Activated CD8-positive, alpha-beta memory T cell treated with anti-CD3 and anti-CD28 coated beads, Interleukin-2, amount 50 U/mL, for 1 hour (primary cell): ENCODE results near the gene B3GNT7.
"Not testable (repeated sequence)": the region's sequence is repeated elsewhere in the genome, so short reads cannot be mapped to it uniquely, and the experiment has no call there.

ENCODE experiments used
- DNase-seq: peaks from one replicate; pipeline ENCODE4 v3.0.0-alpha.2; 2020; ENCODE audit errors: extremely low read depth

The B3GNT7 gene

GRCh38 chr2:231364961-231365810 lies 30.3 kb upstream of the B3GNT7 start:
- no peak for DNase-seq

GRCh38 chr2:231367178-231367577 lies 28.3 kb upstream of the B3GNT7 start:
- no peak for DNase-seq

- no peak for DNase-seq
These were observed 25.7 kb upstream of the B3GNT7 start for GRCh38 chr2:231369580-231370428.

- no peak for DNase-seq
These were observed 25.1 kb upstream of the B3GNT7 start for GRCh38 chr2:231370429-231370748.

- DNase-seq, result no peak
These were observed 24.6 kb upstream of the B3GNT7 start for GRCh38 chr2:231370749-231371429.

- no peak for DNase-seq
These were observed 24.0 kb upstream of the B3GNT7 start for GRCh38 chr2:231371430-231372054.

- DNase-seq, result no peak
These were observed 23.2 kb upstream of the B3GNT7 start for GRCh38 chr2:231372326-231372725.

- DNase-seq, result no peak
These were observed 22.3 kb upstream of the B3GNT7 start for GRCh38 chr2:231373184-231373583.

- no peak for DNase-seq
These were observed 21.6 kb upstream of the B3GNT7 start for GRCh38 chr2:231373786-231374349.

- no peak for DNase-seq
These were observed 20.7 kb upstream of the B3GNT7 start for GRCh38 chr2:231374771-231375170.

GRCh38 chr2:231375994-231376615 lies 19.4 kb upstream of the B3GNT7 start:
- not testable (repeated sequence) for DNase-seq

- DNase-seq, result no peak
These were observed 18.7 kb upstream of the B3GNT7 start for GRCh38 chr2:231376857-231377256.

- DNase-seq, result no peak
These were observed 17.3 kb upstream of the B3GNT7 start for GRCh38 chr2:231378026-231378722.

- DNase-seq, result no peak
These were observed 16.0 kb upstream of the B3GNT7 start for GRCh38 chr2:231379266-231380215.

- no peak for DNase-seq
These were observed 15.2 kb upstream of the B3GNT7 start for GRCh38 chr2:231380307-231380706.

GRCh38 chr2:231380991-231381847 lies 14.3 kb upstream of the B3GNT7 start:
- no peak for DNase-seq

- no peak for DNase-seq
These were observed 13.4 kb upstream of the B3GNT7 start for GRCh38 chr2:231382116-231382515.

GRCh38 chr2:231383416-231384108 lies 11.9 kb upstream of the B3GNT7 start:
- no peak for DNase-seq
